SK-N-SH (cell line): ENCODE results near the gene BCL11B.

Experiments
- TAF1 ChIP-seq: IDR thresholded peaks from 2 replicates; pipeline ENCODE4 v1.6.1; 2012; ENCODE audit warnings: low read depth, mild to moderate bottlenecking, low read length, moderate library complexity, borderline replicate concordance
- TF ChIP-seq, protein P1 (sequence below): IDR thresholded peaks from 2 replicates; pipeline ENCODE4; 2012

DNA sequence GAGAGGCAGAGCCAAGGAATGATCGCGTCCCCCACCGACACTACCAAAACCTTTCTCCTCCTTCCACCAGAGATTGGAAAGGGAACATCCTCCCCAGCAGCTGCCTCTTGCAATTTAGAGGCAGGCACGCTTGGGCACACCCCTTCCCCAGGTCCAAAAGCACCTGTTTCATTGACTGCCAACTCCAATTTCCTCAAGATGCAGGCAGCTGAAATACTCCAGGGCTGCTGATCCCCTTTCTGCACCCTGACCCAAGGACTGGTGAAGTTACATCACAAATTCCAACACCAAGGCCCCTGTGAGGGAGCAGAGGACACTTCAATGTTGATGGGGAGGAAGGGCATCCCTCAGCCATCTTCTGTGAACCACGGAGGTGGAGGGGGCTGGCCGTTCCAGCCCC, 33.8 kb downstream of the BCL11B start:
- no peak for TF ChIP-seq TAF1
- TF ChIP-seq, protein P1, sequence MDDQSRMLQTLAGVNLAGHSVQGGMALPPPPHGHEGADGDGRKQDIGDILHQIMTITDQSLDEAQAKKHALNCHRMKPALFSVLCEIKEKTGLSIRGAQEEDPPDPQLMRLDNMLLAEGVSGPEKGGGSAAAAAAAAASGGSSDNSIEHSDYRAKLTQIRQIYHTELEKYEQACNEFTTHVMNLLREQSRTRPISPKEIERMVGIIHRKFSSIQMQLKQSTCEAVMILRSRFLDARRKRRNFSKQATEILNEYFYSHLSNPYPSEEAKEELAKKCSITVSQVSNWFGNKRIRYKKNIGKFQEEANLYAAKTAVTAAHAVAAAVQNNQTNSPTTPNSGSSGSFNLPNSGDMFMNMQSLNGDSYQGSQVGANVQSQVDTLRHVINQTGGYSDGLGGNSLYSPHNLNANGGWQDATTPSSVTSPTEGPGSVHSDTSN, result no peak
